HCT116 (cell line): ENCODE data around the gene ARHGEF16. TPM values are rescaled to one million over a fixed set of nuclear protein-coding genes. Genes with fewer than 3 reads are reported as not detected.

Source experiments
- ATAC-seq: fragments of 200-7000 bp; cut with Tn5 transposase; 2 replicates; pipeline ENCODE4 v1.9.1; 2020; ENCODE audit warnings: mild to moderate bottlenecking, moderate library complexity
- BruUV-seq: library from RNA; stranded (reverse); fragments of 400-500 nt; replicated peaks from 2 replicates; lab custom pipeline; 2021; lab: Mats Ljungman, UMichigan
- CTCF ChIA-PET: fragments of 300-600 bp; sonication (Branson Sonifier 250); formaldehyde crosslinking; loops from one replicate; lab custom pipeline; 2021; ENCODE audit warnings: antibody characterized with exemption; lab: Charles Lee
- POLR2A ChIA-PET: fragments of 300-600, 350-600 bp; sonication (Branson Sonifier 250); formaldehyde crosslinking; loops from one replicate; lab custom pipeline; 2021; ENCODE audit warnings: antibody characterized with exemption; lab: Charles Lee
- RAD21 ChIA-PET, 2 experiments: fragments of 300-600 bp; sonication (Branson Sonifier 250); formaldehyde crosslinking; loops; one replicate each; lab custom pipeline; 2023; ENCODE audit warnings: low total read pairs in 2 of 2; ENCODE audit not compliant: uncharacterized antibody in 2 of 2, unreplicated experiment in 2 of 2, low non-redundant PET in 1 of 2; lab: Charles Lee
- DNase-seq: peaks from one replicate; pipeline ENCODE4 v3.0.0-alpha.2; 2010; ENCODE audit warnings: low read depth, low spot score
- H2AFZ ChIP-seq: fragments of 200-600 bp; shearing (Covaris generic), sonication (generic); 2 replicates; pipeline ENCODE4 v1.6.1; 2017; ENCODE audit warnings: low read depth, mixed run types, mixed read lengths, antibody characterized with exemption, low read length; ENCODE audit not compliant: poor library complexity, severe bottlenecking
- H3K27ac ChIP-seq: 2 replicates; pipeline ENCODE4 v1.5.1; 2012; ENCODE audit warnings: low read depth, low read length
- H3K27me3 ChIP-seq: fragments of 200-600 bp; sonication (generic); 2 replicates; pipeline ENCODE4 v1.6.1; 2016; ENCODE audit warnings: mixed run types, low read length, mixed read lengths; ENCODE audit not compliant: insufficient read depth
- H3K36me3 ChIP-seq, 2 experiments: fragments of 200-500 bp in 1 of 2; fragments of 200-600 bp in 1 of 2; sonication (Bioruptor generic) in 1 of 2; sonication (generic) in 1 of 2; 2 replicates each; pipeline versions ENCODE4 v1.5.1 to v1.6.1; 2014 to 2016; ENCODE audit warnings: low read length in 2 of 2, inconsistent platforms in 1 of 2, mixed read lengths in 1 of 2, mixed run types in 1 of 2; ENCODE audit not compliant: insufficient read depth in 2 of 2, control insufficient read depth in 1 of 2
- H3K4me1 ChIP-seq, 2 experiments: fragments of 200-600 bp in 1 of 2; sonication (generic) in 1 of 2; 2 replicates each; pipeline versions ENCODE4 v1.5.1 to v1.6.1; 2012 to 2017; ENCODE audit warnings: low read length in 2 of 2, inconsistent platforms in 1 of 2, mild to moderate bottlenecking in 1 of 2, mixed read lengths in 1 of 2, mixed run types in 1 of 2, moderate library complexity in 1 of 2; ENCODE audit not compliant: insufficient read depth in 2 of 2, control insufficient read depth in 1 of 2
- H3K4me2 ChIP-seq: fragments of 200-600 bp; sonication (generic); 2 replicates; pipeline ENCODE4 v1.6.1; 2017; ENCODE audit warnings: mixed run types, low read length, mixed read lengths
- H3K4me3 ChIP-seq, 2 experiments: fragments of 200-600 bp in 1 of 2; sonication (generic) in 1 of 2; replicated peaks in 1 of 2; 2 replicates each; pipeline ENCODE4 v1.5.1; 2011 to 2016; ENCODE audit warnings: low read length in 2 of 2, control low read depth in 1 of 2, low read depth in 1 of 2, mild to moderate bottlenecking in 1 of 2, mixed read lengths in 1 of 2, mixed run types in 1 of 2
- H3K79me2 ChIP-seq: fragments of 200-600 bp; sonication (generic); 2 replicates; pipeline ENCODE4 v1.6.1; 2017; ENCODE audit warnings: mild to moderate bottlenecking, mixed run types, low read length, moderate library complexity, mixed read lengths; ENCODE audit not compliant: insufficient read depth
- H3K9ac ChIP-seq: fragments of 200-600 bp; sonication (generic); 2 replicates; pipeline ENCODE4 v1.6.1; 2016; ENCODE audit warnings: low read length, mixed read lengths
- H3K9me2 ChIP-seq: fragments of 200-600 bp; sonication (generic), shearing (Covaris generic); 2 replicates; pipeline ENCODE4 v1.6.1; 2017; ENCODE audit warnings: mixed run types, mild to moderate bottlenecking, moderate library complexity; ENCODE audit not compliant: insufficient read depth
- H3K9me3 ChIP-seq, 2 experiments: fragments of 200-500 bp in 1 of 2; fragments of 200-600 bp in 1 of 2; sonication (Bioruptor generic) in 1 of 2; sonication (generic) in 1 of 2; 2 replicates each; pipeline ENCODE4 v1.6.1; 2014 to 2017; ENCODE audit warnings: low read length in 2 of 2, mixed read lengths in 2 of 2, inconsistent platforms in 1 of 2, low read depth in 1 of 2, mild to moderate bottlenecking in 1 of 2, mixed run types in 1 of 2, moderate library complexity in 1 of 2; ENCODE audit not compliant: control insufficient read depth in 1 of 2, insufficient read depth in 1 of 2
- H4K20me1 ChIP-seq: fragments of 200-600 bp; sonication (generic), shearing (Covaris generic); 2 replicates; pipeline ENCODE4 v1.6.1; 2017; ENCODE audit warnings: mixed run types, mild to moderate bottlenecking, moderate library complexity; ENCODE audit not compliant: insufficient read depth
- CBX3 ChIP-seq: IDR thresholded peaks from 2 replicates; pipeline ENCODE4 v1.6.1; 2012; ENCODE audit warnings: low read depth
- ELF1 ChIP-seq: IDR thresholded peaks from 2 replicates; pipeline ENCODE4 v1.6.1; 2012; ENCODE audit warnings: low read depth, borderline replicate concordance
- EZH2 ChIP-seq: fragments of 200-600 bp; sonication (generic); IDR thresholded peaks from 2 replicates; pipeline ENCODE4 v1.6.1; 2017; ENCODE audit warnings: antibody characterized with exemption, mixed run types
- EZH2phosphoT487 ChIP-seq: fragments of 200-600 bp; IDR thresholded peaks from 2 replicates; pipeline ENCODE4 v1.6.1; 2018; ENCODE audit warnings: antibody characterized with exemption, borderline replicate concordance
- FOSL1 ChIP-seq: IDR thresholded peaks from 2 replicates; pipeline ENCODE4 v1.6.1; 2012; ENCODE audit warnings: low read depth
- POLR2A ChIP-seq: IDR thresholded peaks from 2 replicates; pipeline ENCODE4 v1.7.0; 2011; ENCODE audit warnings: borderline replicate concordance; ENCODE audit not compliant: insufficient read depth, insufficient read length; ENCODE audit errors: extremely low read depth
- POLR2AphosphoS5 ChIP-seq: IDR thresholded peaks from 2 replicates; pipeline ENCODE4 v1.6.1; 2011; ENCODE audit warnings: mild to moderate bottlenecking, low read depth, low read length, moderate library complexity
- SIN3A ChIP-seq: IDR thresholded peaks from 2 replicates; pipeline ENCODE4 v1.6.1; 2012; ENCODE audit warnings: low read depth
- TCF7L2 ChIP-seq: IDR thresholded peaks from 2 replicates; pipeline ENCODE4 v1.7.0; 2011; ENCODE audit warnings: borderline replicate concordance, inconsistent platforms; ENCODE audit not compliant: insufficient read depth, insufficient read length; ENCODE audit errors: extremely low read depth
- YY1 ChIP-seq: IDR thresholded peaks from 2 replicates; pipeline ENCODE4 v1.6.1; 2011; ENCODE audit warnings: low read length, low read depth, moderate library complexity, mild to moderate bottlenecking; ENCODE audit not compliant: insufficient replicate concordance; ENCODE audit errors: extremely low read depth
- ZNF274 ChIP-seq: fragments of 200-500 bp; sonication (Bioruptor generic); IDR thresholded peaks from 2 replicates; pipeline ENCODE4 v1.6.1; 2014; ENCODE audit warnings: mild to moderate bottlenecking, low read depth, low read length, inconsistent platforms
- intact Hi-C: fragments of 100-400 bp; cut with micrococcal nuclease; formaldehyde crosslinking; loops from 2 replicates; pipeline ENCODE4 v1.10.0; 2022
- total RNA-seq: library from RNA; stranded (reverse); gene quantifications from one replicate; pipeline ENCODE4 v1.2.1, GENCODE V29; 2021; ENCODE audit not compliant: unreplicated experiment
- TF ChIP-seq, protein P1 (sequence below): IDR thresholded peaks from 2 replicates; pipeline ENCODE4 v1.6.1; 2012
- TF ChIP-seq, protein P2 (sequence below), 3 experiments: fragments of 200-600 bp in 1 of 3; sonication (generic) in 1 of 3; IDR thresholded peaks in 2 of 3; conservative IDR thresholded peaks in 1 of 3; 2 replicates each; pipeline ENCODE4 v1.5.1; 2012 to 2017; ENCODE audit warnings: low read depth in 2 of 3, low read length in 2 of 3, antibody characterized with exemption in 1 of 3, borderline replicate concordance in 1 of 3, control low read depth in 1 of 3, mild to moderate bottlenecking in 1 of 3, mixed read lengths in 1 of 3, mixed run types in 1 of 3, moderate library complexity in 1 of 3; ENCODE audit not compliant: insufficient read depth in 1 of 3
- TF ChIP-seq, protein P3 (sequence below): IDR thresholded peaks from 2 replicates; pipeline ENCODE4 v1.6.1; 2011; ENCODE audit warnings: mild to moderate bottlenecking, low read length, moderate library complexity; ENCODE audit not compliant: insufficient replicate concordance; ENCODE audit errors: extremely low read depth
- TF ChIP-seq, protein P4 (sequence below): IDR thresholded peaks from 2 replicates; pipeline ENCODE4 v1.6.1; 2012

Gene ARHGEF16
- total RNA-seq, 1 experiment from 2014 or later = 37.4 TPM

DNA sequence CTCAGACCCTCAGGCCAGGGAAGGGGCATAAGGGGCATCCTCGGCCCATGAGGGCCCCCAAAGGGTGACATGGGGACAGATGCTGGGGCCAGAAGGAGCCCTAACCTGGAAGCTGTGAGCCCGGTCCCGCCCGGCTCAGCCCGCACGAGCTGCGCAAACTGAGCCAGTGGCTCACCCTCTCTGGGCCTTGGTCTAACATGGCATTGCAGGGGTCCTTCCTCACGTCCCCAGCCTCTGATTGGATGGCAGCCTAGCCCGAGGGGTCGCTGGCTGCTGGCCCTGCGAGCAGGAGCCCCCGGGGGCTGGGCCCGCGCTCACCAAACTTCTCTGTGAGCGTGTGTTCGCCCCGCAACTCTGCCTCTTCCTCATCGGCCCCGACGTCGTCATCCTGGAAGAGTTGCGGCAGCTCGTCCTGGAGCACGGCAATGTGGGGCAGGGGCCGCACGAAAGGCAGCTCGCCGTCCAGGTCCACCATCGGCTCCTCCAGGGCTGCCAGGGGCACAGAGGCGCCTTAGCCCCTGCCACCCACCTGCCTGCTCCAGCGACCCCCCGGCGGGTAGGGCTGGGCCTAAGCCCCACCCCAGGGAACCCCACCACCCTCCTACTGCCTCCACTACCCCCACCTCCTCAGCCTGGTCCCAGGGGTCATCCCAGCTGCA lies 54.4 kb downstream of the ARHGEF16 start:
- Histone ChIP-seq H3K79me2 (no peaks in the 10 kb centered on the region), H3K36me3 (no peaks in the 10 kb centered on the region), H3K27ac (no peak overlapping the region; the same call in 1 of the 2 replicates), H2AFZ (no peak overlapping the region), H3K9me3 (no peaks in the 10 kb centered on the region), H3K9me2 (no peaks in the 10 kb centered on the region), H3K4me3 (no peak overlapping the region), H3K27me3 (no peaks in the 10 kb centered on the region), H4K20me1 (no peaks in the 10 kb centered on the region), H3K4me2 (peak overlapping the region; percentile 78; the same call in 1 of the 2 replicates), H3K4me1 (peaks cover 20 to 69% of the 10 kb centered on the region in 2 experiments), H3K9ac (no peak overlapping the region; the same call in 1 of the 2 replicates)
- POLR2A ChIA-PET = no interaction called here
- no TSS peak for BruUV-seq
- CTCF ChIA-PET = no interaction called here
- intact Hi-C loops = no loop called here
- RAD21 ChIA-PET = no interaction called here
- TF ChIP-seq, protein P1, sequence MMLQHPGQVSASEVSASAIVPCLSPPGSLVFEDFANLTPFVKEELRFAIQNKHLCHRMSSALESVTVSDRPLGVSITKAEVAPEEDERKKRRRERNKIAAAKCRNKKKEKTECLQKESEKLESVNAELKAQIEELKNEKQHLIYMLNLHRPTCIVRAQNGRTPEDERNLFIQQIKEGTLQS = no peak
- TF ChIP-seq CBX3 = no peak
- TF ChIP-seq EZH2 = no peak
- TF ChIP-seq YY1 = no peak
- no peak for TF ChIP-seq ZNF274
- TF ChIP-seq, protein P2, sequence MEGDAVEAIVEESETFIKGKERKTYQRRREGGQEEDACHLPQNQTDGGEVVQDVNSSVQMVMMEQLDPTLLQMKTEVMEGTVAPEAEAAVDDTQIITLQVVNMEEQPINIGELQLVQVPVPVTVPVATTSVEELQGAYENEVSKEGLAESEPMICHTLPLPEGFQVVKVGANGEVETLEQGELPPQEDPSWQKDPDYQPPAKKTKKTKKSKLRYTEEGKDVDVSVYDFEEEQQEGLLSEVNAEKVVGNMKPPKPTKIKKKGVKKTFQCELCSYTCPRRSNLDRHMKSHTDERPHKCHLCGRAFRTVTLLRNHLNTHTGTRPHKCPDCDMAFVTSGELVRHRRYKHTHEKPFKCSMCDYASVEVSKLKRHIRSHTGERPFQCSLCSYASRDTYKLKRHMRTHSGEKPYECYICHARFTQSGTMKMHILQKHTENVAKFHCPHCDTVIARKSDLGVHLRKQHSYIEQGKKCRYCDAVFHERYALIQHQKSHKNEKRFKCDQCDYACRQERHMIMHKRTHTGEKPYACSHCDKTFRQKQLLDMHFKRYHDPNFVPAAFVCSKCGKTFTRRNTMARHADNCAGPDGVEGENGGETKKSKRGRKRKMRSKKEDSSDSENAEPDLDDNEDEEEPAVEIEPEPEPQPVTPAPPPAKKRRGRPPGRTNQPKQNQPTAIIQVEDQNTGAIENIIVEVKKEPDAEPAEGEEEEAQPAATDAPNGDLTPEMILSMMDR (IDR thresholded peaks at IDR 0.05 in 2 of 3, conservative IDR thresholded peaks at IDR 0.05 in 1 of 3; ENCODE audit: borderline replicate concordance in 1 of 3, insufficient read depth in 1 of 3, low read depth in 2 of 3, low read length in 2 of 3) = no peak
- TF ChIP-seq POLR2AphosphoS5 = no peak
- TF ChIP-seq POLR2A = no peak
- TF ChIP-seq ELF1 = no peak
- TF ChIP-seq FOSL1 = no peak
- no peak for TF ChIP-seq EZH2phosphoT487
- TF ChIP-seq, protein P3, sequence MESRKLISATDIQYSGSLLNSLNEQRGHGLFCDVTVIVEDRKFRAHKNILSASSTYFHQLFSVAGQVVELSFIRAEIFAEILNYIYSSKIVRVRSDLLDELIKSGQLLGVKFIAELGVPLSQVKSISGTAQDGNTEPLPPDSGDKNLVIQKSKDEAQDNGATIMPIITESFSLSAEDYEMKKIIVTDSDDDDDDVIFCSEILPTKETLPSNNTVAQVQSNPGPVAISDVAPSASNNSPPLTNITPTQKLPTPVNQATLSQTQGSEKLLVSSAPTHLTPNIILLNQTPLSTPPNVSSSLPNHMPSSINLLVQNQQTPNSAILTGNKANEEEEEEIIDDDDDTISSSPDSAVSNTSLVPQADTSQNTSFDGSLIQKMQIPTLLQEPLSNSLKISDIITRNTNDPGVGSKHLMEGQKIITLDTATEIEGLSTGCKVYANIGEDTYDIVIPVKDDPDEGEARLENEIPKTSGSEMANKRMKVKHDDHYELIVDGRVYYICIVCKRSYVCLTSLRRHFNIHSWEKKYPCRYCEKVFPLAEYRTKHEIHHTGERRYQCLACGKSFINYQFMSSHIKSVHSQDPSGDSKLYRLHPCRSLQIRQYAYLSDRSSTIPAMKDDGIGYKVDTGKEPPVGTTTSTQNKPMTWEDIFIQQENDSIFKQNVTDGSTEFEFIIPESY = no peak
- TF ChIP-seq, protein P4, sequence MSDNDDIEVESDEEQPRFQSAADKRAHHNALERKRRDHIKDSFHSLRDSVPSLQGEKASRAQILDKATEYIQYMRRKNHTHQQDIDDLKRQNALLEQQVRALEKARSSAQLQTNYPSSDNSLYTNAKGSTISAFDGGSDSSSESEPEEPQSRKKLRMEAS = no peak
- TF ChIP-seq TCF7L2 = no peak
- no peak for TF ChIP-seq SIN3A
- no peak for ATAC-seq
- DNase-seq = no peak
